DMS114 treated with DMSO at 0.1 percent for 48 hours (cell line): ENCODE results near the gene ABCC6.
A peak's percentile ranks its signal among the peaks of the same experiment; 100 is the strongest.

ENCODE experiments used
- DNase-seq: peaks from one replicate; lab custom pipeline; 2025; ENCODE audit not compliant: unreplicated experiment; lab: John Stamatoyannopoulos, UW

The ABCC6 gene

DNA sequence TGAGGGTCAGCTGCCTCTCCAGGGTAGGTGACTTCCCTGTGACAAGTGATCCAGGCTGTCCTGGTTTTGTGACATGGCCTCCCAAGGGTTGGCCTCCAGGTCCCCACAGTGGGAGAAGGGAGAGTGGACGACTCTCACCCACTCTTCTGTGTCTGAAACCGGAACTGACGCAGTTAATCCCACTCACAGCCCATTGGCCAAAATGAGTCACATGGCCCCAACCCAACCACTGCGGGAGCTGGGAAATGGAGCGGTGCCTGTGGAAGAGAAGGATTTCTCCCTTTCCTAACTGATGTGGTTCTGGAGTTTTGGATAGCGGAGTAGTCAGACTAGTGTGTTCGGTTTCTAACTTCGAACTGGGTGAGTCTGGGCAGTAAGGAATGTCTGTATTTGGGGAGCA is 79.4 kb downstream of the ABCC6 start:
- DNase-seq = no peak

DNA sequence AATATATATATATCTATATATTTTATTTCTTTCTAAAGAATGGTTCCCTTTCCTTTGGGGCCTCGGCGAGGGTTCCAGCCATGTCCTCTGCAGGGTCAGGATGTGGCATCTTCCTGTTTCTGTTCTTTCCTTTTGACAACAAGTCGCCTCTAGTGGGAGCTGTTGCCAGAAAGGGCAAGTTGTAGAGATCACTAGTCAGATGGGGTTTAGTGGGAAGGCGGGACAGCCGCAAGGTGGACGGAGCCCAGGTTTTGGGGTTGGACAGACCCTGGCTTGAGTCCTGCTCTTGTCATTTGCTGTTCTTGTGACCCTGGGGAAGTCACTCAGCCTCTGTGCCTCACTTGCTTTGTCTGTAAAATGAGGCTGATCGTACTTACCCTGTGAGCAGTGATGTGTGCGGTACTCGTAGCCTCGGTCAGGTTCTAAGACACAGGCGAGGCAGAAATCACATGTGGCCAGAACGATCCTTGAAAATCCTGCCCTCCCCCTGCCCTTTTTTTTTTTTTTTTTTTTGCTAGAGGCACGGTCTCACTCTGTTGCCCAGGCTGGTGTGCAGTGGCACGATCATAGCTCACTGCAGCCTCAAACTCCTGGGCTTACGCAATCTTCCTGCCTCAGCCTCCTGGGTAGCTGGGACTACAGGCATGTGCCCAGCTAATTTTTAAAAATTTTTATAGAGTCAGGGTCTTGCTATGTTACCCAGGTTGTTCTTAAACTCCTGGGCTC is 80.1 kb downstream of the ABCC6 start:
- no peak for DNase-seq

DNA sequence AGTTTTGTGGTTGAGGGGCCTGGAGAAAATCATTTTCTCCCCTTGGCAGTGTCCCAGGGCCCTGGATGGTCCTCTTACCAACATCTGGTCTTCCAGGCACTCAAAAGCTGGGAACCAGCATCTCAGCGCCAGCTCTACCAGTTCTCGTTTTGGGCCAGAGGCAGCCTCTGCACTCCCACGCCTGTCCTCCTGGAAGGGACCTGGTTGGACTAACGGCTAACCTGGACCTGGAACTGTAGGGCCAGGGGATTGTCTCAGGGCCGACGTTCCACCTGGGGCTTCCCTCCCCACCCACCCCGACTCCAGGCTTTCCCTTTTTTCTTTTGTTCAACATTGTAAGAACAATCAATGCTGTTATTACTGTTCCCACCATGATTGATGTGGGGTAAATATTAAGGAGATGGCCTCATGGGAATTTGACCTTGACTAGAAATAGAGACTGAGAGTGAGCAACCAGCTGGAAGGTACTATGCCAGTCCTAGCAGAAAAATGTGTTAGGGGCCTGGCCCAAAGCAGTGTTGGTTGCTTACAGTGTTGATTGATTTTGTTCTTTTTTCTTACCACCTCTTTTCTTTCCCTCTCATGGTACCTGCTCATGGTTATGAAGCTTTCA is 81.4 kb downstream of the ABCC6 start:
- no peak for DNase-seq

DNA sequence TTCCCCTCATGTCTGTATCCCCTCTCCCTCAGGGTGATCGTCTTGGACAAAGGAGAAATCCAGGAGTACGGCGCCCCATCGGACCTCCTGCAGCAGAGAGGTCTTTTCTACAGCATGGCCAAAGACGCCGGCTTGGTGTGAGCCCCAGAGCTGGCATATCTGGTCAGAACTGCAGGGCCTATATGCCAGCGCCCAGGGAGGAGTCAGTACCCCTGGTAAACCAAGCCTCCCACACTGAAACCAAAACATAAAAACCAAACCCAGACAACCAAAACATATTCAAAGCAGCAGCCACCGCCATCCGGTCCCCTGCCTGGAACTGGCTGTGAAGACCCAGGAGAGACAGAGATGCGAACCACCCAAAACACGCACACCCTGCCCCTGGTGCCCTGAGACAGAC is 82.2 kb downstream of the ABCC6 start:
- no peak for DNase-seq

DNA sequence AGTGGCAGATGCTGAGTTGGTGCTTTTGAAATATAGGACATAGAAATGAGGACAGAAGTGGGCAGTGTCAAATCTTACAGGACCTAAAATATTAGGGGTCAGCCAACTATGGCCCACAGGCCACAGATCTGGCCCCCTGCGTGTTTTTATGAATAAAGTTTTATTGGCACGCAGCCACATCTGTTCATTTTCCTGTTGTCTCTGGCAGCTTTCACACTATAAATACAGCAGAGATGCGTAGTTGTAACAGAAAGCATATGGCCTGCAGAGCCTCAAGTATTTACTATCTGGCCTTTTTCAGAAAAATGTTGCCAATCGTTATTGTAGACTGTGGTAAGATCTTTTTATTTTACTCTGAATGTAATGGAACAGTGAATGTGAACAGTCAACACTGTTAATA is 82.8 kb downstream of the ABCC6 start:
- no peak for DNase-seq

DNA sequence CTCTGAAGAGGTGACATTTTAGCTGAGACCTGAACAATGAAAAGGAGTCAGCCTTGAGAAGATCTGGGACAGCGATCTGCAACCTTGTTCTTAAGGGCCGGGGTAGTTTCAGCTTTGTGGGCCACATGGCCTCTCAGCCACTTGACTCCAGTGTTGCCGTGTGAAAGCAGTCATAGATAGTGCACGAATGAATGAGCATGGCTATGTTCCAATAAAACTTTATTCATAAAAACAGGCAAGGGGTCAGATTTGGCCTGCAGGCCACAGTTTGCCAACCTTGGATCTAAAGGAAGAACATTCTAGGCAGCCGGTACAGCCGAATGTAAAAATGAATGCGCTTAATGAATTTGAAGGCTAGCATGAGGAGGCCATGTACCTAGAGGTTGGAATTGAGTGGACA is 83.5 kb downstream of the ABCC6 start:
- no peak for DNase-seq

DNA sequence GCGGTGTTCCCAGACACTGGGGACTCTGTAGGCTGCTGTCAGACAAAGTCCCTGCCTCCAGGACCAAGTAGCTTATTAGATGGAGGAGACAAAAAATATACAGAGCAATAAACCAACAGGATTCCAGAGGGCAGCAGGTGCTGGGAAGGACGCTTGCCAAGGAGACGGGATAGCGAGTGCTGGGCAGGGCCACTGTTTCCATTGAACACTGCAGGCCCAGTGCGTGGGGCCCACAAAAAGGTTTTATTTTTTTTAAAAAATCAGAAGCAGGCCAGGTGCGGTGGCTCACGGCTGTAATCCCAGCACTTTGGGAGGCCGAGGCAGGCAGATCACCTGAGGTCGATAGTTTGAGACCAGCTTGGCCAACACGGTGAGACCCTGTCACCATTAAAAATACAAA is 84.2 kb downstream of the ABCC6 start:
- no peak for DNase-seq

DNA sequence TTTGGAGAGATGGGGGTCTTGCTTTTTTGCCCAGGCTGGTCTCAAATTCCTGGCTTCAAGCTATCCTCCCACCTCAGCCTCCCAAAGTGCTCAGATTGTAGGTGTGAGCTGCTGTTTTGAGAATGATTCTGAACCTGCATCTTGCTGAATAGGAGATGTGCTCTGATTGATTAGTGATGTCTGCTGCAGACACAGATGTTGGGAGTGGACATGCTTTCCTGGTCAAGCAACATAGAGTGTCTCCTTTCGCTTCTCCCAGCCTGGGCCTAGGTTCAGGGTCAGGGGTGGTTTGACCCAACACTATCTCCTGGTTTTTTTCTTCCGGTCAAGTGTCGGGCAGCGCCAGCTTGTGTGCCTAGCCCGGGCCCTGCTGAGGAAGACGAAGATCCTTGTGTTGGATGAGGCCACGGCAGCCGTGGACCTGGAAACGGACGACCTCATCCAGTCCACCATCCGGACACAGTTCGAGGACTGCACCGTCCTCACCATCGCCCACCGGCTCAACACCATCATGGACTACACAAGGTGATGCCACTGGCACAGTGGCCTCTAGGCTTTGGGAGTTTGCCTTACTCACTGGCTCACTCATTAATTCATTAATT is 85.2 kb downstream of the ABCC6 start:
- no peak for DNase-seq

DNA sequence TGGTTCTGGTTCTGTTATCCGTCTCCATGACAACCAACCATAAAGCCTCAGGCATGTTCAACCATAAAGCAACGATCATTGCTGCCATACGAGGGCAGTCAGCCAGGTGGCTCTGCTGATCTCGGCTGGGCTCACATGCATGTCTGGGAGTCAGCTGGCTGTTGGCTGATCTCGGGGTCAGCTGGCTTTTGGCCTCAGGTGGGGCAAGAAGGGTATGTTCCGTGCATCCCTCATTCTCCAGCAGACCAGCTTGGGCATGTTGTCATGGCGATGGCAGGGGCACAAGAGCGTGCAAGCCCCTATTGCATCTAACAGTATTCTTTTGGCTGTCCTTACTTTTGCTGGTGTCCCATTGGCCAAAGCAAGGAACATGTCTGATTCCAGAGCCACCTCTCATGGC is 86.2 kb downstream of the ABCC6 start:
- no peak for DNase-seq

DNA sequence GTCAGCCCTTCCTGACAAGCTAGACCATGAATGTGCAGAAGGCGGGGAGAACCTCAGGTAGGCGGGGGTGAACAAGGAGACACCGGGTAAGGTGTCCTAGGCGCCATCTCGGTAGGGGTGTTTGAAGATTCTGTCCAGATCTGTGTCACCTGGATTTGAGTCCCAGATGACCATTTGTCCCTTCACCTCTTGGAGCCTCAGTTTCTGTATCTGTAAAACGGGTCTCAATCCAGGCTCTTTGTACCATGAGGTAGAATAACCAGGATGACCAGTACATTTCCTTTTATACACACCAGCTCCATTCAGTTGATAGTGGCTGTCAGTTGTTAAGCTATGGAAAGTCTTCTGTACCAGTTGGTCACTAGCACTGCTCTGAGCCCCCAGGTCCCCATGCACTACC is 86.7 kb downstream of the ABCC6 start:
- DNase-seq = no peak

DNA sequence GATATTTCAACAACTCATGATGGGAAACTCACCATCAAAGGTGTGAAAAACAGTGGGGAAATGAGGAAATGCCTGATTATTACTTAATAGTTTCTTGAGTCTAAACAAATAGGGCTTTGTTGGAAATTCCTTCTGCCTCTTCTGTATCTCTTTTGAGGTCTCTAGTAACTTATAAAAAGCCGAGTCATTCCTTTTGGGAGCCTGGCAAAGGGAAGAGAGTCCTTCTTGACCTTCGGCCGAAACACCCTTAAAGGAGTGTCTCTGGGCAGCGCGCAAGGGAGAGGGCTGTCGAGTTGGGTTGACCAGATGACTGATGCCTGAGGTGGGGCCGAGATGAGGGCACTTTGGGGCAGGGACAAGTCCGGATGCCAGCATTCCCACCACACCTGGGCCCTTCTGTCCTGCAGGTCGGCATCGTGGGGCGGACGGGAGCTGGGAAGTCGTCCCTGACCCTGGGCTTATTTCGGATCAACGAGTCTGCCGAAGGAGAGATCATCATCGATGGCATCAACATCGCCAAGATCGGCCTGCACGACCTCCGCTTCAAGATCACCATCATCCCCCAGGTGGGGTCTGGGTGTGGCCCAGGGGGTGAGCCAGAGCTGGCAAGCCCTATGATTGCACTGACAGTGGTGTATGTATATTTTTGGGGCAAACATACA is 89.2 kb downstream of the ABCC6 start:
- DNase-seq = no peak

DNA sequence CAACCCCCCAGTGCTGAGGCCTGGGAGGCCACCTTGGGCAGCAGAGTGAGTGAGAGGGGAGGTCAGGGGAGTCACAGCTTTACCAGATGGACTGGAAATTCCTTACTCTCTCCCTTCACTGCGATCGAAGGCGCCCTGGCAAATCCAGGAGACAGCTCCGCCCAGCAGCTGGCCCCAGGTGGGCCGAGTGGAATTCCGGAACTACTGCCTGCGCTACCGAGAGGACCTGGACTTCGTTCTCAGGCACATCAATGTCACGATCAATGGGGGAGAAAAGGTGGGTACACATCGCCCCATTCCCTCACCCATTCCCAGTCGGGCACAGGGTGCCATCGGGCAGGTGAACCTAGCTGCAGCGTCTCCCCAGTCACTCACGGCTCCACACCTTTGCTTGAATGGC is 91.6 kb downstream of the ABCC6 start:
- no peak for DNase-seq

DNA sequence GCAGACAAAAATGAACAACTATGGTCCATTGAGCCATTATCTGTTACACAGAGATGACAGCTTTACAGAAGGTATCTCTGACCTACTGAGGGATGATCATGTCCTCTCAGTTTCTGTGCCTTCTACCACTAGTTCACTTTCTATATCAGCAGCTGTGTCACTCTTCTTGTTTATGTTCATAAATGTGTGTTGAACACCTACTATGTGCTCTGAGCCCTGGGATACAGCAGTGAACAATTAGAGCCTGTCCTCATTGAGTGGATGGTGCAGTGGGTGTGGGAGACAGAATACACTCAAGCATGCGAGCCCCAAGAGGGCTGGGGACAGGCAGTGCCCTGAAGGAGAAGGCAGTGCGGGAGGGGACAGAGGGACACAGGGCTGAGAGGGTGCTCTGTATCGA is 92.1 kb downstream of the ABCC6 start:
- DNase-seq = no peak

DNA sequence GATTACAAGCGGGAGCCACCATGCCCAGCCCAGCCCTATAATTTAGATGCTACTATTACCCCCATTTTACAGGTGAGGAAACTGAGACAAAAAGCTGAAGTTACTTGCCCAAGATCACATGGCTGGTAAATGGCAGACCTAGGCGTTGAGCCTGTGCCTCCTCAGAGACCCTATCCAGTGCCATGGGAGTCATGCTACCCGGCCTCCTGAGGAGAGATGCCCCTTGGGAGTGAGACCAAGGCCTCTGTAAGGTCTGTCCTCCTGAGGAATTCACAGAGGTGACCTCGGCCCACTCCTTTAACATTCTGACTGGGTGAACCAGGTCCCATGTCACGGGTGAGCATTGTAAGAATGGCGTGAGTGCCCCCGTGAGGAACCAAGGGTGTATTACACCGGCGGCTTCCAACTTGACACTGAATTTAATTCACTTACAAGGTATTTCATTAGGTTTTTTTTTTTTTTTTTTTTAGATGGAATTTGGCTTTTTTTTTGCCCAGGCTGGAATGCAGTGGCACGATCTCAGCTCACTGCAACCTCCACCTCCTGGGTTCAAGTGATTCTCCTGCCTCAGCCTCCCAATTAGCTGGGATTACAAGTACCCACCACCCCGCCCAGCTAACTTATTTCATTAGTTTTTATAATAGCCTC is 95.7 kb downstream of the ABCC6 start:
- DNase-seq = peak; percentile 4

DNA sequence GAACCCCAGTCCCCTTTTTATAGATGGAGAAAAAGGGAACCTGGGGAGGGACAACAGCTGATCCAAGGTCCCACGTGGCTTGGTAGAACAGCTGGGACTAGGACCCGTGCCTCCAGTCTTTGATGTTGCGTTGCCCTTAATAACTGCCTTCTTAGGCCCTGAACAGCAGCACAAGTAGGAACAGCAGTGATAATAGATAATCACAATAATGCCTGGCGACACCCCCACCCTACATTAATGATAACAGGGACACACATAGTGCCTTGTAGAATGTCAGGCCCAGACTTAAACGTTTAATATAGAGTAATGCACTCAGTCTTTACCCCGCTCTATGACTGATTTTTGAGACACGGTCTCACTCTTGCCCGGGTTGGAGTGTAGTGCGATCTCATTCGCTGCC is 96.4 kb downstream of the ABCC6 start:
- DNase-seq = no peak

DNA sequence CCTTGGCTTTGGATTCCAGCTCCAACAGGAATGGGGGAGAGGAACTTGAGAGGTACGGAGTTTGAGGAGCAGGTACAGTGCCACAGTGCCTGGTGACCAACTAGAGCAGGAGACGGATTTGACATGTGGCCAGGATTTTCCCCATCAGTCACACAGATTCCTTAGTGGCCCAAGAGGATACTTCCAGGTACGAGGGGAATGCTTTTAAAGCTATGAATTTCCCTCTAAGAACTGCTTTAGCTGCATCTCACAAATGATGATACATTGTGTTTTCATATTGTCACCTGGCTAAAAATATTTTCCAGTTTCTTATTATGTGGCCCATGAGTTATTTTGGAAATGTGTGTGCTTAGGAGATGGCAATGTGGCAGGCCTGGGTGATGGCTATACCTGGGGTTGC is 98.3 kb downstream of the ABCC6 start:
- no peak for DNase-seq

DNA sequence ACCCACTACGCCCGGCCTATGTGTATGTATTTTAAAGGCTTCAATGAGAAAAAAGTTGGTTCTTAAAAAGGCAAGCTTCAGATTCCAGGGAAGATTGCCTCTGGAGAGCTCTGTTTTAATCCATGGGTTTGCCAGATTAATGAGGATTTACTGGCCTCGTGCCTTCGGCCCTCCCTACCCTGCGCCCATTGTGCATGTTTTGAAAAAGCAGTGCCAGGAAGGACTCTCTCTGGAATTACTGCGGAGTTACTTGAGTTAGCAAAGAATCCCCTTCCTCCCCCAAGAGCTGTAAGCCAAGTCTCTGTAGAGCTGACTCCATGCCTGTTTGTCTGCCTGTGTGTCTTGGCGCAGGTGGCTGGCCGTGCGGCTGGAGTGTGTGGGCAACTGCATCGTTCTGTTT is 98.9 kb downstream of the ABCC6 start:
- DNase-seq = no peak

DNA sequence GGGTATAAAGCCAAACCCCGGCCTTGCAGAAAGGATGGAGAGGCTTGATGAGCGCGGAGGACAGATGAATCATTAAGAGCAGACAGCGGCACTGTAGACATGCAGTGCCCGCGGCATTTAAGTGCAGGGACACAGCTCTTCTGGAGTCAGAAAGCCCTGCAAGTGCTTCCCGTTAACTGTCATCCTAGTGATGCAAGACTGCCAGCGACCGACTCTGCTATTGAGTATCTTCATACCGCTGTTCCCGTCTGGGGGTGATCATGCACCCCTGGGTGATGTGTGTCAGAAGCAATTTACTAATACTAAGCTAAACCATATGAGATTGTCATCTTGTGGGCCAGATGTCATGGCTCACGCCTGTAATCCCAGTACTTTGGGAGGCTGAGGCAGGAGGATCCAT is 101.0 kb downstream of the ABCC6 start:
- no peak for DNase-seq

DNA sequence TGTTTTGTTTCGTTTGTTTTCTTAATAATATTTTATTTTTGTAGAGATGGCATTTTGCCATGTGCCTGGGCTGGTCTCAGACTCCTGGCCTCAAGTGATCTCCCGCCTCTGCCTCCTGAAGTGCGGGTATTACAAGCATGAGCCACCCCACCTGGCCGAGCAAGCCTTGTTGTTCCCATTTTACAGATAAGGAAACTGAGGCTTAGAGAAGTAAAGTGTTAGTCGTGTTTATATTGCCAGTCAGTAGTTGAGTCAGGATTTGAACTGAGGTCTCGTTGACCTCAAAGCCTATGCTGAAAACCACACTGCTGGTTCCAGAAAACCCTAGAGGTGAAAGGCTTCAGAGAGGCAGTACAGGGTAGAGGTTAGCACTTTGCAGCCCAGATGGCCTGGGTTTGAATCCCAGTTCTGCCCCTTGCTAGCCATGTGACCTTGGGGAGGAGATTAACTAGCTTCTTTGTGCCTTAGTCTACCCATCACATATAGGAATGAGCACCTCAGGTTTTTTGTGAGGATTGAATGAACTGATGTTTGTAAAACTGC is 102.0 kb downstream of the ABCC6 start:
- DNase-seq = no peak

DNA sequence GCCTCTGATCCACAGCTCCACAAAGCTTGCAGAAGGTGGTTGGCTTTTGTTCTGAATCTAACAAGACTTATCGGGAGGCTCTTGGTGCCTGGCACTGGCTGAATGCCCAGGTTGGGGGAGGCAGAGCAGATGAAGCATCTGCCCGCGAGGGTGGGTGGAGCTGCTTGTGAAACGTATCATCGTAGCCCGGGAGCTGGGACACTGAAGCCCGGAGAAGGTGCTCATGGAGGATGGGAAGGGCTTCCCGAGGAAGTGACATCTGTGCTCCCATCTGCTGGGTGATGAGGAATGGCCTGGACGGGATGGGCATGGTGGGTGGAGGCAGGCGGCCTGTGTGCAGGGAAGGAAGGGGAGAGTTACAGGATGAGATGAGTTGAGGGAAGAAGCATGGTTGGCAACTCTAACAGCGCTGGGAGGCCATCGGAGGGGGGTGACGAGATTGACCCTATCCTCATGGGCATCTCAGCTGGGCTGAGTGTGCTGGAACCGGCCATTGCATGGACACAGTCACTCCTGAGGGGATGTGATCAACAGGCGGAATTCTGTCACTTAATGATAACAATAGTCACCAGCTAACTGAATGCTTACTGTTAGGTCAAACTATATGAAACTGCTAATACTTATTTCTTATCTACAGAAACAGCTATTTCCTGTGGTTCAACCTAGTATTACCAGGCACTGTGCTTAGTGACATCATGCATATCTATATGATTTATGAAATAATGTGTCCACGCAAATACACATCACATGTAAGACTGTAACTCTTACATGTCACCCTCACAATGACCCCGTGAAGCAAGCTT is 102.7 kb downstream of the ABCC6 start:
- DNase-seq = no peak

DNA sequence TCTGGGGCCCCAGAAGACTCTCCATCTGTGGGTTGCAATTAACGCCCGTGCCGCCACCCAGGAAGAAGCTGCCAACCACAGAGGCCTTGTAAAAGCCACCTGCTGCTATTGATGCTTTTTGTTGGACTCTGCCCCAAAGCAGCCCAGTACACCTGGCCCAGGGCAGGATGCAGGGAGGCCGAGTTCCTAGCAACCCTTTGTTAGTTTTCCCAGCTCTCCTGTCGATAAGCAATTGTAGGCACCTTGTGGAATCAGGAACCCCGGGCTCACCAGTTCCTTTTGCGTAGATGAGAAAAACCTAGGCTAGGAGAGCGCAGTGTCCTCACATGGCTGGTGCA is 103.3 kb downstream of the ABCC6 start:
- DNase-seq = no peak
